Stimulated activated CD8-positive, alpha-beta memory T cell treated with anti-CD3 and anti-CD28 coated beads, Interleukin-7, amount 100 ng/mL, for 24 hours (primary cell): ENCODE results near the gene TIGD6.

ENCODE experiments used
- DNase-seq: peaks from one replicate; pipeline ENCODE4 v3.0.0-alpha.2; 2020; ENCODE audit warnings: low read depth

Gene TIGD6

DNA sequence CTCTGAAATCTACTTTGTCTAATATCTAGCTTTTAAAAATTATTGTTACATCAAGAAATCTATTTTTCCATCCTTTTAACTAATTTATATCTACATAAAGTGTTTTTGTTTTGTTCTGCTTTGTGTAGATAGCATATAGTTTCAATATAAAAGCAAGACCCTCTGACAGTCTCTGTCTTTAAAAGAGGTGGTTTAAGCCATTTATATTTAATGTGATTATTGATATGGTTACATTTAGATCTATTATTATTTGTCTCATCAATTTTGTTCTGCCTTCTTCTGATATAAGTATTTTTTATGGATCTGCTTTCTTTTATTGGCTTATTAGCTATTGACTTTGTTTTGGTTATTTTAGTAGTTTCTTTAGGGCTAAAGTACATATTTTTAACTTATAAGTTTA, 16.1 kb upstream of the TIGD6 start:
- DNase-seq, result no peak

- no peak for DNase-seq
Observed at GRCh38 chr5:150015415-150015814, 15.0 kb upstream of the TIGD6 start.

DNA sequence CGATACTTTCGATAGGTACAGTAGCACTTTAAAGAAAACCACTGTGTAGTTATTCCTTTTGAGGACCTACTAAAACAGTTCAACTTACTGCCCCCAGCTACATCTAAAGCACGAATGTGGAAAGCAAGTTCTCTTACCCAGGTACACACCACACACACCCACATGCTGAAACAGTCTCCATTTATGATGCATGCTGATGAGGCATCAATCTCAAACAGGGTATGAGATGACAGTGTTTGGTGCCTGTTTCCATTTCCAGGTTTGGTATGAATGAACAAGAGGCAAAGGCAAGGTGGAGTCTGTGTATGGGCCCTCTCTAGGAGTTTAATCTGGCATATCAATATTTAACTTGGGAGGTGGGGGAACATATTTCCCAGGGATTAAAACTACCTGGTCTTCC, 14.0 kb upstream of the TIGD6 start:
- no peak for DNase-seq

- no peak for DNase-seq
Observed at GRCh38 chr5:150013931-150014330, 13.5 kb upstream of the TIGD6 start.

- DNase-seq, result no peak
Observed at GRCh38 chr5:150009671-150010387, 9.4 kb upstream of the TIGD6 start.

- DNase-seq, result no peak
Observed at GRCh38 chr5:150007050-150007449, 6.6 kb upstream of the TIGD6 start.

DNA sequence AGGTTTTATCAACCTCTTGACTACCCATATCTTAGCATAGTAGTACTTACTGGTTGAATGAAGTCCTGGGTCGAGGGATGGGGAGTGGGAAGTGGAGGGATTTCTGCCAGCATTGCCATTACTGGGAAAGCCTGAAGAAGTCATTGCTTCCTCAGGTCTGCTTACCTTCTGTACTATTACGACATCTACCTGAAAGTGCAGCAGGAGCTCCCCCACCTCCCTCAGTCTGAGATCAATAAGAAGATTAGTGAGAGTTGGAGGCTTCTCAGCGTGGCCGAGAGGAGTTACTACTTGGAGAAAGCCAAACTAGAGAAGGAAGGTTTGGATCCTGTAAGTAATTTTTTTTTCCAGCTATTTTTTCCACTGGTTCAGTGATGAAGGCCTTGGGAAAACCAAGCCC, 5.9 kb upstream of the TIGD6 start:
- DNase-seq, result no peak

GRCh38 chr5:150001660-150002486, 1.4 kb upstream of the TIGD6 start:
- peak; percentile 12 for DNase-seq

GRCh38 chr5:150000990-150001659, 671 bp upstream of the TIGD6 start:
- peak; percentile 6 for DNase-seq

DNA sequence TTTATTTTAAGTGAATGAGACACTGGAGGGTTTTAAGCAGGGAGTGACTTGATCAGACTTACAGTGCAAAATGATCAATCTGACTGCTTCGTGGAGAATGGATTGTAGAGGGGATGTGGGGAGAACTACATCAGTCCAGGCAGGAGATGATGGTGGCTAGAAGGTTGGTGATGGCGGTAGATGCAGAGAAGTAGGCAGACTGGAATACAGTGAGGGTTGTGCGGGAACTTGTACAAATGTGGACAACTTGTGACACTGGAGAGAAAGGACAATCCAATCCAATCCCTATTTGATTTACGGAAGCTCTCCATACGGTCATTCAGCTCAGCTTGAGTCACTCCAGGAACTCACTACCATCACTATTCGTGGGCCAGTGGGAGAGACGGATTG, 593 bp downstream of the TIGD6 start:
- DNase-seq, result no peak

- no peak for DNase-seq
Observed at GRCh38 chr5:149999359-149999758, 1.1 kb downstream of the TIGD6 start.

- no peak for DNase-seq
Observed at GRCh38 chr5:149998281-149998680, 2.2 kb downstream of the TIGD6 start.

GRCh38 chr5:149996205-149996890, 4.1 kb downstream of the TIGD6 start:
- no peak for DNase-seq

DNA sequence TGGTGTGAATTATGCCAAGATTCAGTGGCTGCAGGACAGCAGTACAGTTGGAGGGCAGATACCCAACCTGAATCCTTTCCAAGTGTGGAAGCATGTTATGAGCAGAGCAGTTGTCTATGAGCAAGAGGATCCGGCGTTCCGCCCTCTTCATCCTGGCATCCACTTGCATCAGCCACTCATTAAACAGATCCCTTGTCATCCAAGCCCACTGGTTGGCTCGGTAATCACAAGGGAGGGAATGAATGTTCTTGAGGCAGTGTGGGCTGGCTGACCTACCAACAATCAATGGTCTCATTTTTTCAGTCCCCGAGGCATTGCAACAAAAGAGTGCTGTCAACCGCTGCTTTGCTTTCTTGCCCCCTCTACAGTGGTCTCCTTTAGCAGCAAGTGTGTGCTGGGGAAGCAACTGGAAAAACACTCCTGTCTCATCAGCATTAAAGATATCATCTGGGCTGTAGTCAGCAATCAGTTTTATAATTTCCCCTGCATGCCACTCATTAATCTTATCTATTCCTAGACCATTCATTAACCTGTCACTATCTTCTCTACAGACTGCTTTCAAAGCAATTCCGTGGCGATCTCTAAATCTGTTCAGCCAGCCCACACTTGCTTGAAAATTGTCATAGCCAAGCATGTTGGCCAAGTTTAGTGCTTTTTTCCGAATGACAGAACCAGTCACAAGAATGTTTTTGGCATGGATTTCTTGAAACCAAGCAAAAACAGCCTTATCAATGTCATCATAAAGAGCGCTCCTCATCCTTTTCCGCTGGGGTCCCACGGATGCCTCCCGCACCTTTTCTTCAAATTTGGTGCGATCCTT, 4.9 kb downstream of the TIGD6 start:
- DNase-seq, result no peak

DNA sequence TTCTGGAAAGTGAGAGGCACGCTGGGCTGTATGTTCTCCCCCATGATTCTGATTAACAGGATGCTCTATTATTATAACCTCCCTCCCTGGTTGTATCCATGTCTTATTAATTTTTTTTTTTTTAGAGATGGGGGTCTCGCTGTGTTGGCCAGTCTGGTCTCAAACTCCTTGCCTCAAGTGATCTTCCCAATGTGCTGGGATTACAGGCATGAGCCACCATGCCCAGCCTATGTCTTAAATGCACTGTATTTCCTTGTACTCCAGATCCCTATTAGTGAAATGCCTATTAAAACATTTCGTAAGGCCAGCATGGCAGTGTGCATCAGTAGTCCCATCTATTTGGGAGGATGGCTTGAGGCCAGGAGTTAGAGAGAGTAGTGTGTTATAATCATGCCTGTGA, 7.0 kb downstream of the TIGD6 start:
- no peak for DNase-seq

DNA sequence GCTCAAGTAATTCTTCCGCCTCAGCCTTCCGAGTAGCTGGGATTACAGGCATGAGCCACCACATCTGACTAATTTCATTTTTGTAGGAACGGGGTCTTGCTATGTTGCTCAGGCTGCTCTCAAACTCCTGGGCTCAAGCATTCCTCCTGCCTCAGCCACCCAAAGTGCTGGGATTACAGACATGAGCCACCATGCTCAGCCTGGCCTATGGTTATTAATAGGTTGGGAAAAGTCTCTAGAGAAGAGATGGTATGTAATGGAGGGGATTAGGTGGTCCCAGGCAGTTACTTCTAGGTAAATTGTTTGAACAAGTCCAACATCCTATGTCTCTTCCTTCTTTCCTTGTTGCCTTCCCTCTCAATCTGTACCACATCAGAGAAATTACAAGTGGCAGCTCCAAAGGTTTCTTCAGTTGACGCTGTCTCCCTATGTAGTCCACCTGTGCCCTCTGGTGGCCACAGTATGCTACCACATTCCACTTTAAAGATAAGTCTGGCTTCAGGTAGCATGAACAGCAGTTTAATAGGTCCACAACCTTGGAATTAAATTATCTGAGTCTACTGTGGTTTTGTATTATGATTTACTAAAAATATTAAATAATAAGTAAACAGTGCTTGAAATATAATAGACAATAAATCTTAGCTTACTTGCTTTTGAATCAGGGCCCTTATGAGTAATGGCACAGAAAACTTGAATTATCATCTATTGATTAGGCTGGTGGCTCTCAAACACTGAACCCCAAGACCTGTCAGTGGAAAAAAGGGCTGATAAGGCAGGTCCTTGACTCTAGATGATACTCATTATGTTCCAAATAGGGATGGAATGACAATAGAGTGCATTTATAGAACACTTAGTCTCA, 9.7 kb downstream of the TIGD6 start:
- DNase-seq, result peak; percentile 37

GRCh38 chr5:149988126-149988525, 12.3 kb downstream of the TIGD6 start:
- no peak for DNase-seq

- DNase-seq, result no peak
Observed at GRCh38 chr5:149982505-149982904, 17.9 kb downstream of the TIGD6 start.

GRCh38 chr5:149981206-149981605, 19.2 kb downstream of the TIGD6 start:
- no peak for DNase-seq

- no peak for DNase-seq
Observed at GRCh38 chr5:149979896-149980295, 20.6 kb downstream of the TIGD6 start.

DNA sequence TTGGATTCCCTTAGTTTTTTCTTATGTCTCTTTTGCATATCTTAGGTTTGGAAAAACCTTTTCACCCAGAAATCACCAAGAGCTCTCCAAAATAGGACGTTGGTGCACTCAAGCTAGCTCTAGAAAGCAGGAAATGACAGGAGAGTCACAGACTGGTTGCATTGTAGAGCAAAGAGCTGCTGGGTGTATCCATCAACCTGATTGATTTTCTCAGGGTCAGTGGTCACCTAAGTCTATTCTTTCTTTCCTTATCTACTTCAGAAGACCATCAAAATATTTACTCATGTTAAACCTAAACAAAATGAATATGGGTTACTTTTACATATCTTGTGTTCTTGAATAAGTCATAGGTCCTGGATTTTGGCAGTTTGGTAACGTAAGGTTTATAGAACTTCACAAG, 25.0 kb downstream of the TIGD6 start:
- DNase-seq, result no peak
